Ramos (cell line): ENCODE results near the gene MARS1.

Experiments
- in situ Hi-C: fragments of 300-500 bp; cut with MboI; formaldehyde crosslinking; loops from one replicate; pipeline ENCODE4 v1.14.3; 2022; ENCODE audit warnings: low sequenced_read_pairs; ENCODE audit not compliant: unreplicated experiment

The MARS1 gene

DNA sequence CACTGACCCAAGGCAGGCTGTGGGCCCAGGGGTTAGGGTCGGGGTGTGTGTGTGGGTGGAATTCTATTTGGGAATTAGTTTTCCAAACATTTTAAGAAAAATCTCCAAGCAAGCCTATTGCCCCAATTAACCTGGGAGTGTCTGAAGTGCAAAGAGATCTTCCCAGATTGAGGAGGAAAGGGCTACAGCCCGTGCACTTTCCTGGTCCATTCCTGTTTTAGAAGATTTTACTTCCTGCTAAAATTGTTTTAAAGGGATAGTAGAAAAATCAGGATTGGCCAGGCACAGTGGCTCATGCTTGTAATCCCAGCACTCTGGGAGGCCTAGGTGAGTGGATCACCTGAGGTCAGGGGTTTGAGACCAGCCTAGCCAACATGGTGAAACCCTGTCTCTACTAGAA lies 53.8 kb downstream of the MARS1 start:
- in situ Hi-C loops = no loop called here

DNA sequence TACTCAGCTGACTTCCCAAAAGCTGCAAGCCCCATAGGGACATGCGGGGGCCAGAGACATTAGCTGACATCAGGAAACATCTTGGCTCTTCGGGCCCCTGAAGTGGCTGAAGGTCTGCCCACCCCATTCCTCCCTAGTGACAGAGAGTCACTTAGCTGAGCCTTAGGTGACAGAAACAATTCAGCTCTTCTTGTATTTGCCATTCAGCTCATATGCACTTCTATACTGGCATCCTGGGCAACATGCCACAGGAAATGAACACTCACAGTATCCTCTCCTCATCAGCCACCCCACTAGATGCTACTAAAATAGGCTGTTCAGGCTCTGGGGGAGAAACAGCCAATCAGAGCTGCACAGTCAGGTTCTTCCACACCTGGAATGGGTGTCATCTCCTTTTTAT lies 55.7 kb downstream of the MARS1 start:
- in situ Hi-C loops = no loop called here

DNA sequence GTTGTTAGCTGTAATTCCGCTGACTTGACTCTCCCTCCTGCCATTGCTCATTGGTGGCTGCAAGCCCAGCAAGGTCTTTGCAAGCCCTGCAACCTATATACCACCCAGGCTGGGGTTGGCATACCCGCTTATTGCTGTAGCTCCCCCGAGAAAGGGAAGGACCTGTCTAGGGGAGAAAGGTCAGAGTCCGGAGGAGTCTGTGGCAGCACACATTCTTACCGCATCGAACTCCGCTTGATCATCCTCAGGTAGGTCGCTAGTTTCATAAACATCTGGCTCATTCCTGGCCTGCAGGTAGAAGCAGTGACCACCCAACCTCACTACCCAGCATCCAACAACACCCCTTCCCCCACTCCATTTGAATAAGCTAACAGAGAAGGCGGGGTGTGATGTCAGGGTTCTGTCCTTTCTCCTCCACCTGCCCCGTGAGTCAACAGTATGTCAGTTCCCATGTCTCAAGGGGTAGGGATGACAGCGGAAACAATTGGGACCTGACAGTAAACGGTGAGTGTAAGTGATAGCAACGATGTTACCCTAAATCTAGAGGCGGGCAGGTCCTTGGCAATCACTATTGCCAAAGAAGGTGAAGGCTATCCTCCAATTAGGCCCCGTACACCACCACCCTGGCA lies 58.1 kb downstream of the MARS1 start:
- in situ Hi-C loops = no loop called here

DNA sequence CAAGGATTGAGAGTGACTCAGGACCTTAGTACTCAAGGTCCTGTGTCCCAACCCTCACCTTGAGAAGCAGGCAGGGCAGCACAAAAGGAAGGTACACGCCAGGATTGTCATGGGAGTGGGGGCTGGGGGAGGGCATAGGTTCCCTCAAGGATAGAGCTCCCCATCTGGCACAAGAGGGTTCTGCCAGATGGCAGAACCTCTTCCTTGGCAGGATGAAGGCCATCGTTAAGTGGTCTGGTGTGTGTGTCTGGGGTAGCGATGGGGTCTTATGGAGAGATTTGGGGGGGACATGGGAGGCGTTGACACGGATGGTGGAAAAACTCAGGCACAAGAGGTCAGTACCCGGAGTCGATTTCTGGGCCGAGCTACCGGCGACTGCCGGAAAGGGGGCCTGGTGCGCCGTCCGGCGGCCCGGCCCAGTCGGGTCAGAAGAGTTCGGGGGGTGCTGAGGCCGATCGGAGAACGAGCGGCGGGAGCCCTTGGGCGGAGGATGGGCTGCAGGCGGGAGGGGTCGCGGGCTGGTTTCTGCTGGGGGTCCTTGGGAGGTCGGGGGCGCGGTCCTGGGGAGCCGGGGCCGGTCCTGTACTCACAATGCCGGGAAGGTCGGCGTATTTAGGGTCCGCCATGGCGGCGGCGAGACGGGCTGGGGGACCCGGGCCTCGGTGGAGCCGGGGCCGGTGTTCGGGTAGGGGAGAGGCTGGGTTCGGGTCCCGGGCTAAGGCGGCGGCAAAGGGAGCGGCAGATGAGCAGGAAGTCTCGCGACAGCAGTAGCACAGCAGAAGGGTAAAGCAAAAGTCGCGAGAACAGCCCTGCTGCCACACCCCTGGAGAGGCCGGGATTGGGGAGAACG lies 58.8 kb downstream of the MARS1 start, which contains the start of gene DCTN2:
Gene DCTN2, minus strand, starts transcription at position 755 of the 850 bp plus-strand sequence. Its CDS starts 129 bp downstream, at position 626.
- in situ Hi-C loops = no loop called here

DNA sequence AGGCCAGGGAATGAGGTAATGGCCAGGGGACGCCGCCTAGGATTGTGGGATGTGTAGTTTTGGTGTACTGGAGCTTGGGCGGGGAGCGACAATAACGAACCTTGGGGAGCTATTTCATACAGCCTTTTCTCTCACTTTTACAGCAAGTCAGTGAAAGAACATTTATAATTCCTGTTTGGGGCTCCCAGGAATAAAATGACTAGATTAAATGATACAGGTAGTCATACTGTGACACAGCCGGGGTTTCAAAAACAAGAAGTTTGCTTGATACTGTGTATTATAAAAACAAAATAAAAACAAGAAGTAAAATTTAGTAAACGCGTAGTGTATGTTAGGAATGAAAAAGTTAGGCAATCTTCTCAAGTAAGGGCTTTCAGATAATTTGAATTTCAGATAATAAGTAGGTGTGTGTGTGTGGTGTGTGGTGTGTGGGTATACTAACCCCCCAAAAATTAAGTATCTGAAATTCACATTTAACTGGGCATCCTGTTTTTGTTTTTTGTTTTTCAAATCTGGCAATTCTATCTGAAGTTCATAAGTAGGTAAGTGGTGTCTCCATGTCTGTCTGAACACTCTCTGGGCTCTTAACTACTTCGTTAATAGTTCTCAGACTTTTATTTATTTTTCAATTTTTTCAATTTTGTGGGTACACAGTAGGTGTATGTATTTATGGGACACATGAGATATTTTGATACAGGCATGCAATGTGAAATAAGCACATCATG lies 59.6 kb downstream of the MARS1 start:
- in situ Hi-C loops = no loop called here

DNA sequence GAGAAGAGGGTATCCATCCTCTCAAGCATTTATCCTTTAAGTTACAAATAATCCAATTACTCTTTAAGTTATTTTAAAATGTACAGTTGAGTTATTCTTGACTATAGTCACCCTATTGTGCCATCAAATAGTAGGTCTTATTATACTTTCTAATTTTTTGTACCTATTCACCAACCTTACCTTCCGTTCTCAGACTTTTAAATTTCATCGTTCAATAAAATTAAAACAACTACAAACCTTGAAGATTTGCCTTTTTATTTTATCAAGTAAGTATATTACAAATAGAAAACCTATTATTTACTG lies 60.1 kb downstream of the MARS1 start:
- in situ Hi-C loops = no loop called here

DNA sequence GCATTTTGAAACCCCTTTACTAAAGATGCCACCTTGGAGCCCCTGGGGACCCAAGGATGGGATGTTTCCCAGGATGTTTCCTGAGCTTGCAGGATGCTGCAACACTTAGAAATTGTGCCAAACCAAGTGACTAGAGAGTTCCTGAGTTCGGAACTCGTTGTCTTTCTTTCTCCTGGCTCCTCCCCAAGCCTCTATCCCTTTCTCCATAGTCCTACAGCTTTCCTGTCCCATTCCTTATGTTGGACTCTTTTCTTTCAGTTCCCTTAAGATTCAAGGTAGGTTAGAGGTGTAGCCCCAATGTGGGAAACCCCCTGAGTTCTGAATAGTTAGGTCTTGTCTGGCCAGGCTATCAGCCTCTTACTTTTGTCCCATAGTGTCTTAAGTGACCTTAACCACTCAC lies 60.6 kb downstream of the MARS1 start:
- in situ Hi-C loops = no loop called here

DNA sequence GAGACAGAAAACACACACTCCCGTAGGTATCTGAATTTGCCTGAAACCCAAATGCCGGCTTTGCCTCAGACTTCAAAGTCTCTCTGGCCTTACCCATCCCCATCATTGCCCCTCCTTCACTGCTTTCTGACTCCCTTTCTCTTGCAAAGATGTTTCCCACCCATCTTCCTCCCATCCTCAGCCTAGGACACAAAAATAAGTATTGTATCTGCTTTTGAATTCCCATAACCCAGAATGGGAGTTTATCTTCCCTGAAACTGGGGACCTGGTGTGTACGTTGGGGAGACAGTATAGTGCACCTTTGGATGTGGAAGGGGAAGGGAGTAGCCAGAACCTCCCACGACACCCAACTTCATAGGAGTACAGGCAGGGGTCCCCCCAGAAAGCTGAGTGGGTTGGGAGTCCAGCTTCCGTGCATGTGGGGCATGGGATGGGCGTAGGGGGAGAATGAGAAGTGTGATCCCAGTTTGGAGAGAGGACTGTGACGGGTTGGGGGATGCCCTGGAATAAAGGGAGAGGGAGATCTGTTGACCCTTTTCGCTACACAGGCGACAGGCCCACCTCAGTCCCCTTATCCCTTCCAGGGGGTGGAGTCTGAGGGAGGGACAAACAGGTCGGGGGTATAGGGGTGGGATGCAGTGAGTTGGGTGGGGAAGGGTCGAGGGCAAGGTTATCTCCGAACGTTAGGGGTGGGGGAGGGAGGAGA lies 61.5 kb downstream of the MARS1 start:
- in situ Hi-C loops = no loop called here

DNA sequence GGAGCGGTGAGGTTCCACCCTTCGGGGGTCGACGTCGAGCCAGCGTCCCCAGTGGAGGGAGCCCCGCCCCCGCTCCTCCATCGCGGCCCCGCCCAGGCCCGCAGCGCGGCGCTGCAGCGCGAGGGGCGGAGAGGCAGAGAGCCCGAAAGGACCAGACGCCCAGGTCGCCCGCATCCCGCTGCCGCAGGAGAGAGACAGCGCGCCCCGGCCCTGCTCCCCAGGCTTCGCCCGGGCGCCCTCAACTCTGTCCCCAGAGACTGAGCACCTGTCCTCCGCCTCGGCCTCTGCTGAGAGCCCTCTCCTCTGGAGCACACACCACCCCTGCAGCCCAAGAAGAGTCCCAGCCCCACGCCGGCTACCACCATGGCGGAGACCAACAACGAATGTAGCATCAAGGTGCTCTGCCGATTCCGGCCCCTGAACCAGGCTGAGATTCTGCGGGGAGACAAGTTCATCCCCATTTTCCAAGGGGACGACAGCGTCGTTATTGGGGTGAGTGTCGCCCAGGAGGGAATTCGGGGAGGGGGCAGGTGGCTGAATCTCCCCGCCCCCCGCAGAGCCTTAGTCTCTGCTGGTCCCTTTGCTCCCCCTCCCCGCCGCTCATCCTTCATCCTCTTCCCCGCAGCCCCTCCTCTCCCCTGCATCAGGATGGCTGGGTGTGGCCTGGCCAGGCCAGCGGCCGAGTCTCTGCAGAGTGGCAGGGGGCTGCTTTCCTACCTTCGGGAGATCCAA lies 62.2 kb downstream of the MARS1 start, which contains the start of gene KIF5A:
Gene KIF5A, plus strand, starts transcription at position 136 of the 732 bp plus-strand sequence. Its CDS starts 228 bp downstream, at position 364.
- in situ Hi-C loops = no loop called here

DNA sequence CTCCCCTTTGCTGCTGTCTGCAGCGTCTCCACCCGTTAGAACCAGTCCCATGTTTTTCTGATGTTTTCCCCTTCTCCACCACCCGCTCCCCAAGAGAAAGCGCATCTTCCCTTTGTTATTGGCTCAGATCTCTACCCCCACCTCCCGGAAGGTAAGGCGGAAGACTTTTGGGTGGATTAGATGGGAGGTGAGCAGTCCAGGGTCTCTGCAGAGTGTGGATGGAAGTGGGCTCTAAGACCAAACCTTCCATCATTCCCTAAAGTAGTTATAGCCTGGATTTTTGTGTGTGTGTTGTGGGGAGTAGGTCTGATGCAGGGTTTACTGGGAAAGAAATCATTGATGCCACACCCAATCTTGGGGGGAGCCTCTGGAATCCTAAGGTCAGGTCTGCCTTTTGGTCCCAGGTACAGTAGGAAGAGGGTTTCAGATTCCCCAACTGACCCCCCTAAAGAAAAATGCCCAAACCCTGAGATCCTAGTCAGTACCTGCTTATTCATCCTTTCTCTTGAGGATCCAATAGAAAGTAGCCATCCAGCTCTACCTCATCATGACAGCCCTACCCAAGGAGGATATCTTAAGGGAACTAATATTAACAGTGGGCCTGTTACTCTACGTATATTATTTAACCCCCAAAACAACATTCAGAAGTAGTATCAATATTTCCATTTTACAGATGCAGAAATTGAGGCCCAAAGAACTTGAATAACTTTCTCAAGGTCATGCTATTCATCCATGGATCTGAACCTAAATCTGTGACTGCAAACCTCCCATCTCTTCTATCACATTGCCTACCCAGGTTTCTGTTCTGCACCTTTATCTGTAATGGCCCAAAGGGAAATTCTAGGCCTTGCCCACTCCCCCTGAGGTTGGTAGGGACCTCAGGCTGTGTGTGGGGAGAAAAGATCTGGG lies 63.0 kb downstream of the MARS1 start:
- in situ Hi-C loops = no loop called here

DNA sequence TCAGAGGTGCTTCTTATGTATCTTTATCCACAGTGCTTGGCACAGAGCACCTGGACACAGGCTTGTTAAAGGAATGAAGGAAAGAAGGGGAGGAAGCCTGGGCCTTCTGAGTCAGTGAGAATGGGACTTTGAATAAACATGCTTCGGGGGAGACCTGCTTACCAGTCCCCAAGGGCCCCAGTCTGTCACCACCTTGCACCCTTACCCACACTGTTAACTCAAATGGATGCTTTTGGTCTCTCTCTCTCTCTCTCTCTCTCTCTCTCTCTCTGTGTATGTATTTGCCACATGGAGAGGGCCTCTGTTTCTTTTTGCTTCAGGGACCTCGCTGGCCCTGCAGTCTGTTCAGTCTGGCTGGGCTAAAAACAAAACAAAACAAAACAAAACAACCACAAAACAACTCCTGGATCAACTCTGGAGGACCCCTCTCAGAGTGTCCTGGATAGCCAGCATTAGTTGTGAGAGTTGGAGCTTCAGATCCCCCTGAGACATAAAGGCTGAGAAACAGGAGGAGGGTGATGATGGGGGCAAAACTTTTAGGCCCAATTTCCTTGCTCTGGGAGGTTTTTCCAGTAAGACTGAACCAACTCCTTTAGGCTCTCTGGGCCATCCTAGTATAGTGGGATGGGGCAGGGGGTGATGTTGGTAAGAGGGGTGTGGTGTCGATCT lies 63.9 kb downstream of the MARS1 start:
- in situ Hi-C loops = no loop called here

DNA sequence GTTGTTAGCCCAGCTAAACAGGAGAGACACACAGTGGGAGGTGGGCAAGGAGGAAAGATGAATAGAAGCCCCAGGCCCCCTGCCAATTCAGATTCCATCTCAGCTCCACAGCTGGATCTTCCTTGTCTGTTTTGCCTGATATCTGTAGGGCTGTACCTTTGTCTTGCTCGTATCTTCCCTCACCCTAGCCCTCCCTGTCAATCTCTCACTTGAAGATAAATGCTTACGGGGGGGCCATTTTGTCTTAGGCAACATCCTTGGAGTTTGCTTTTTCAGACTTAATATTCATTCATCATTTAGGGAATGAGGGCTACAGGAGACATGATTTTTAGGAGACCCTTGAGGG lies 64.4 kb downstream of the MARS1 start:
- in situ Hi-C loops = no loop called here

DNA sequence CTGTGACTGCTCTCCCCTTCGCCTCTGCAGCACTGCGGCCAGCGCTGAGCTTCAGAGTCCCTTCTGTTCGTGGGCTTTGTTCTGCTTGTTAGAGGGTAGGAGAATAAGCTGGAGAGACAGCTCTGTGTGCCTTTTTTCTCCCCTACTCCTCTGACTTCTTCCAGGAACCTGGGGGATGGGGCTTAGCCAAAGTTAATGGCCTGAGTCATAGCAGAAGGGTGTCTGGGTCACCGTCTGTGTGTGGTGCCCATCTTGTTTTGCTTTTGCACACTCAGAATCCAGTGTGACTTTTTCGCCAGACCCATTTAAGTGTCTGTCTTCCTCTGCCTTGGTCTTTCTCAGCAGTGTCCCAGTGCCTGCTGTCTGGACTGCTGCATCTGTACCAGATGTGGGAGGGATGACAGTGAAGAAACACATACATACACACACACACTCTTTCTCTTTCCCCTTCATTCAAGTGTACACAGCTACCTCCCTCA lies 65.0 kb downstream of the MARS1 start:
- in situ Hi-C loops = no loop called here

DNA sequence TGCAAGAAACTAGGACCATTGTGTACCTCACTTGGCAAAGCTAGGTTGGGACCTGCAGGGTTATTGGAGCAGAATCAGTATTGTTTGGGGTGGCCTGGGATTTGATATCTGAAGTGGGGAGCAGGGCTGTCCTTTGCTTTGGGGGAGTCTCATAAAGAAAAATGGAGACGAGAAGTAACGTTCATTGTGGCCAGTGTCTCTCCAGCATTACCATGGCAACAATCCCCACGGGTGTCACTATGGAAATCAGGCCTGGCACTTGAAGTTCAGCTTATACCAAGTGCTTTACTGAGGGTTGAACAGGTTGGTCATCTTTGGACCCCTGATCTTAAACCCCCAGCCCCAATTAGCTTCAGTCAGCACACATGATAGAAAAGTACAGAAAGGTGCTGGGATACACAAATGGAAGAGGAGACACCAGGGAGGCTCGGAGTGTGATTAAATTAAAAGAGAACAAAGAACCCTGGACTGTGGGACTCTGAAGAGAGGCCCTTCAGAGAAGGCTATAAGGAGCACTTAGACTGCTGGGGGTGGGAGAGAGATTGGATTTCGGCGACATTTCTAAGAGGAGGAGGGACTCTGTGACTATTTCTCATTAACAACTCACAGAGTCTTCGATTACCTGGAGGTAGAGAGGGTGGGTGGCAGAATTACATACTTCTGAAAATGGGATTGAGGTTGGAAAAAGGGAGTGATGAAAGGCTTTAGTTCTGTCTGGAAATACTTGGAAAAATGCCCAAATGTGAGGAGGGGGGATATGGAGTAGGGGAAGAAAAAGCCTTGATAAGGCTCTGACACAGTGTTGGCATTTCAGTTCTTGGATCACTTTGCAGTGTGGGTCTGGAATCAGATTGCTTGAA lies 65.7 kb downstream of the MARS1 start:
- in situ Hi-C loops = no loop called here

DNA sequence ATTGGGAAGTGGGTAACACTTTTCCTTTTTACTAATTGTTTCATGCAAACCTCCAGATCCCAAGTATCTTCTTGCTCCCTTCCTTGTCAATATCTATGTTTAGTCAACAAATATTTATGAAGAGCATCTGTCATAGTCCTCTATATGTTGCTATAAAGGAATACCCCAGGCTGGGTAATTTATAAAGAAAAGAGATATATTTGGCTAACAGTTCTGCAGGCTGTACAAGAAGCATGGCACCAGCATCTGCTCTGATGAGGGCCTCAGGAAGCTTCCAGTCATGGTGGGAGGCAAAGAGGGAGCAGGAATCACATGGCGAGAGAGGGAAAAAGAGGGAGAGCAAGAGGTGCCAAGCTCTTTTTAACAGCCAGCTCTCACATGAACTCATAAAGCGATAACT lies 66.6 kb downstream of the MARS1 start:
- in situ Hi-C loops = no loop called here

DNA sequence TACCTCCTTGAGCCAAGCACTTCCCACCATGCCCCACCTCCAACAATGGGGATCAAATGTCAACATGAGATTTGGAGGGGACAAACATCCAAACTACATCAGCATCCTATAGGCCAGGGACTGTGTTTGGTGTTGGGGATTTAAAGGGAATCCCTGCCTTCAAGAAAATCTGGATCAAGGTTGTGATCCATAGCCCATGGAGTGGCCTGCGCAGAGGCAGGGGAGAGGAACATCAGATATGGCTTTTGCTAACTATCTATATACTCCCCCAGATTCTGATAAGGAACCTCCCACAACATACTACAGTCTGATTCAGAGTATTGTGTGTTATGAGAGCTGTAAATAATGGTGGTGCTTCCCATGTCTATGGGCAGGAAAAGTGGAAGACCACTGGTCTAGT lies 67.0 kb downstream of the MARS1 start:
- in situ Hi-C loops = no loop called here

DNA sequence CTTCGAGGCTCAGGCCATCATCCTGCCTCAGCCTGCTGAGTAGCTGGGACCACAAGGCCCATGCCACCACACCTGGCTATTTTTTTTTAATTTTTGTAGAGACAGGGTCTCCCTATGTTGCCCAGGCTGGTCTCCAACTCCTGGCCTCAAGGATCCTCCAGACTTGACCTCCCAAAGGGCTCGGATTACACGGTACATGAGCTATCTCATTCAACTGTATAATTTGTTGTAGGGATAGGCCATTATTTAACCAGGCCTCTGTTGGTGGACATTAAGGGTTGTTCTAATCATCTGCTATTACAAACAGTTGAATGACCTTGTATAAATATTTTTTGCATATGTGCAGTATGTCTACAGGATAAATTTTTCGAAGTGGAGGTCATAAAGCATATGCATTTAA lies 71.0 kb downstream of the MARS1 start:
- in situ Hi-C loops = no loop called here
